ENCODE data around the gene RAB6B. TPM values are rescaled to one million over a fixed set of nuclear protein-coding genes. Genes with fewer than 3 reads are reported as not detected.
A peak's percentile ranks its signal among the peaks of the same experiment; 100 is the strongest.

Gene RAB6B
- total RNA-seq (1 to 10 TPM; 1.8 to 9.2 (median 5.4) TPM), polyA plus RNA-seq (1 to 10 TPM; 1.6 to 3.1 TPM)

GRCh38 chr3:133895208-133896001 is at the start of gene RAB6B:
Gene RAB6B (minus strand): TSS chr3:133895882. CDS start chr3:133895466, 416 bp downstream.
- Histone ChIP-seq H3K9me3 (no peaks in the 10 kb centered on the region), H3K27me3 (no peaks in the 10 kb centered on the region), H3K4me3 (peak within 1 kb of the TSS; percentile 57 to 74 (median 66)), H3K27ac (no peak within 1 kb of the TSS), H3K4me1 (peaks cover 0 to 4% (median 0%) of the 10 kb centered on the region in 3 donors), H3K36me3 (no peaks in the 10 kb centered on the region)
- no peak for TF ChIP-seq CTCF (IDR thresholded peaks at IDR 0.05)
- intact Hi-C loops (cut with DNase I) = no loop called here
- ATAC-seq (peak; percentile 84 to 89 (median 88)), FAIRE-seq (no peak), DNase-seq (peak; percentile 34 to 84 (median 49))
- WGBS, 2 donors = 1% methylated on average over 25 to 80 of the region's 80 CpGs

GRCh38 chr3:133944641-133945380 is 49.1 kb upstream of the RAB6B start:
- 82 to 87% methylated on average over 13 of the region's 13 CpGs for WGBS, 2 donors
- no peaks in the 10 kb centered on the region for H3K36me3 ChIP-seq
- intact Hi-C loops (cut with DNase I) = no loop called here
- no peak overlapping the region for H3K27ac ChIP-seq
- TF ChIP-seq CTCF (IDR thresholded peaks at IDR 0.05) = no peak
- no peaks in the 10 kb centered on the region for H3K9me3 ChIP-seq
- FAIRE-seq (no peak), DNase-seq (peak in 1 of 6 donors; percentile 27), ATAC-seq (no peak)
- H3K27me3 ChIP-seq = no peaks in the 10 kb centered on the region
- H3K4me1 ChIP-seq = peaks cover 0 to 24% (median 3%) of the 10 kb centered on the region in 3 donors
- no peak overlapping the region for H3K4me3 ChIP-seq

GRCh38 chr3:133944181-133944580 is 48.5 kb upstream of the RAB6B start:
- TF ChIP-seq CTCF (IDR thresholded peaks at IDR 0.05) = no peak
- 75 to 80% methylated on average over 2 of the region's 2 CpGs for WGBS, 2 donors
- H3K27me3 ChIP-seq = no peaks in the 10 kb centered on the region
- no peaks in the 10 kb centered on the region for H3K36me3 ChIP-seq
- peak in 1 of 6 donors; percentile 12 for DNase-seq
- H3K27ac ChIP-seq = peak overlapping the region in 2 of 4 donors; percentile 9 to 33
- H3K4me3 ChIP-seq = no peak overlapping the region
- ATAC-seq = peak in 3 of 4 donors; percentile 14 to 35 (median 28)
- intact Hi-C loops (cut with DNase I) = no loop called here
- FAIRE-seq = no peak
- peaks cover 0 to 24% (median 3%) of the 10 kb centered on the region in 3 donors for H3K4me1 ChIP-seq
- H3K9me3 ChIP-seq = no peaks in the 10 kb centered on the region

- peak overlapping the region in 2 of 4 donors; percentile 9 to 33 for H3K27ac ChIP-seq
- H3K36me3 ChIP-seq = no peaks in the 10 kb centered on the region
- DNase-seq (peak in 5 of 6 donors; percentile 27 to 57 (median 40)), ATAC-seq (peak; percentile 83 to 90 (median 85)), FAIRE-seq (no peak)
- no peak overlapping the region for H3K4me3 ChIP-seq
- H3K9me3 ChIP-seq = no peaks in the 10 kb centered on the region
- no peak for TF ChIP-seq CTCF (IDR thresholded peaks at IDR 0.05)
- no peaks in the 10 kb centered on the region for H3K27me3 ChIP-seq
- 48 to 61% methylated on average over 5 of the region's 5 CpGs for WGBS, 2 donors
- H3K4me1 ChIP-seq = peaks cover 0 to 24% (median 3%) of the 10 kb centered on the region in 3 donors
- intact Hi-C loops (cut with DNase I) = no loop called here
These were observed 48.0 kb upstream of the RAB6B start for GRCh38 chr3:133943639-133944141.
